ENCODE measurements around the gene PHLDB2.

- no peak for TF ChIP-seq POLR2A (IDR thresholded peaks at IDR 0.05; ENCODE audit: low read depth, low read length)
- TF ChIP-seq POLR2AphosphoS5 (IDR thresholded peaks at IDR 0.05; ENCODE audit: low read depth, low read length) = no peak
- TF ChIP-seq TAF1 (IDR thresholded peaks at IDR 0.05; ENCODE audit: low read depth, low read length) = no peak
- no peak for TF ChIP-seq PAX5 (IDR thresholded peaks at IDR 0.05; ENCODE audit: insufficient read depth, low read length, severe bottlenecking)
- peak; percentile 57 for TF ChIP-seq SPI1 (IDR thresholded peaks at IDR 0.05; ENCODE audit: low read depth, low read length)
- TF ChIP-seq POU2F2 (IDR thresholded peaks at IDR 0.05; ENCODE audit: low read depth, low read length) = no peak
Observed at GRCh38 chr3:111979434-111980038, 120.5 kb downstream of the PHLDB2 start.

Data from GM12891 (cell line).